ENCODE results near the gene INPP4B.

DNA sequence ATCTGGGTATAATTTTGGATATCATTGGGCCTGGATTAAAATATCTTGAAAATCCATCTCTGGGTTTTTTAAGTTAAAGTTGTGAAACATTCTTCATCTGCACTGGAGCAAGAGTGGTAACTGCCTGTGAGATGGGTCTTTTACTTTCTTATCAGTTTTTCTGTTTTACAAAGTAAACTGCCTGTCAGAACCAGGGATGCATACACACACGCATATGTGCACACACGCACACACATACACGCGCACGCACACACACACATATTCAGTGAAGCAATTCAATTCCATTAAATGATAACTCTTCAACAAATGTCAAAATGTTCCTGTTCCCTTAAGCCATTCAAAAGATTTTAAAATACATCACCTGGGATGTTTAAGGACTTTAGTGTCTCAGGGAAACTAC lies 515.8 kb downstream of the INPP4B start:
- TF ChIP-seq, protein P1, sequence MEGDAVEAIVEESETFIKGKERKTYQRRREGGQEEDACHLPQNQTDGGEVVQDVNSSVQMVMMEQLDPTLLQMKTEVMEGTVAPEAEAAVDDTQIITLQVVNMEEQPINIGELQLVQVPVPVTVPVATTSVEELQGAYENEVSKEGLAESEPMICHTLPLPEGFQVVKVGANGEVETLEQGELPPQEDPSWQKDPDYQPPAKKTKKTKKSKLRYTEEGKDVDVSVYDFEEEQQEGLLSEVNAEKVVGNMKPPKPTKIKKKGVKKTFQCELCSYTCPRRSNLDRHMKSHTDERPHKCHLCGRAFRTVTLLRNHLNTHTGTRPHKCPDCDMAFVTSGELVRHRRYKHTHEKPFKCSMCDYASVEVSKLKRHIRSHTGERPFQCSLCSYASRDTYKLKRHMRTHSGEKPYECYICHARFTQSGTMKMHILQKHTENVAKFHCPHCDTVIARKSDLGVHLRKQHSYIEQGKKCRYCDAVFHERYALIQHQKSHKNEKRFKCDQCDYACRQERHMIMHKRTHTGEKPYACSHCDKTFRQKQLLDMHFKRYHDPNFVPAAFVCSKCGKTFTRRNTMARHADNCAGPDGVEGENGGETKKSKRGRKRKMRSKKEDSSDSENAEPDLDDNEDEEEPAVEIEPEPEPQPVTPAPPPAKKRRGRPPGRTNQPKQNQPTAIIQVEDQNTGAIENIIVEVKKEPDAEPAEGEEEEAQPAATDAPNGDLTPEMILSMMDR (IDR thresholded peaks at IDR 0.05): no peak
- no peak for TF ChIP-seq POLR2A (IDR thresholded peaks at IDR 0.05)

All from uterus (tissue), 2 donors.